SKM-1 (cell line): ENCODE results near the gene MID1.

Experiments used
- DNase-seq: peaks from one replicate; lab custom pipeline; 2025; ENCODE audit not compliant: unreplicated experiment; lab: John Stamatoyannopoulos, UW

MID1 gene

DNA sequence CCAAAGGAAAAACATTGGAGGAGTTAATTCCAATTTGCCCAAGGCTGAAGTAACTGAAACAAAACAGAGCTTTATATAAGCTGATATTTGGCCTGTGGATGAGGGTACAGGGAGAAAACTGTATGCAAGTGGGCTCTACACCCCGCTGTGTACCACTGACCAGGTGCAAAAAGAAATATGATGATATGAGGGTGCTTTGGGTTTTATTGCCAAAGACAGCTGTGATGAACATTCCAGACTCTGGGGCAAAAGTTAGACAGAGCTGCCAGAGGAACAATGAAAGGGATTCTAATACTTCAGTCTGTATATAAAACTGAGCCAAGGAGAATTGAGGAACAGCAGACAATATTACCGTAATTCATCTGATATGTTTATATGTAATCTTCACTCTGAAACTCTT is 117.4 kb downstream of the MID1 start:
- DNase-seq = no peak

DNA sequence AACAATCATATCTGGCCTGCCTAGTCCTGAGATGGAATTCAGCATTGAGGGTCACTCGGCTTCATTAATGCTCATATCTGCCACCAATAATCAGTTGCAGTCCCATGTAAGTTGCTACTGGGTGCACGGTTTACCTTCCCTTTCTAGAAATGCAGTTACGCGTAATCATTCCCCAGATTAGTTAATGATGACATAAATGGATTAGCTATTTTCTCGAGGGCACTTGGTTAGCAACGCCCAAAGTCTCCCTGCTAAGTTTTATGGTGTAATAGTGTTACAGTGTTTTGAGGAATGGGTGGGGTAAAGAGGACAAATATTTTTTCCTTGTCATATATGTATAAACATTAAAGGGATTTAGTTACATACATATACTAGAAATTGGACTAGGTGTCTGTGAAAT is 118.8 kb downstream of the MID1 start:
- no peak for DNase-seq

DNA sequence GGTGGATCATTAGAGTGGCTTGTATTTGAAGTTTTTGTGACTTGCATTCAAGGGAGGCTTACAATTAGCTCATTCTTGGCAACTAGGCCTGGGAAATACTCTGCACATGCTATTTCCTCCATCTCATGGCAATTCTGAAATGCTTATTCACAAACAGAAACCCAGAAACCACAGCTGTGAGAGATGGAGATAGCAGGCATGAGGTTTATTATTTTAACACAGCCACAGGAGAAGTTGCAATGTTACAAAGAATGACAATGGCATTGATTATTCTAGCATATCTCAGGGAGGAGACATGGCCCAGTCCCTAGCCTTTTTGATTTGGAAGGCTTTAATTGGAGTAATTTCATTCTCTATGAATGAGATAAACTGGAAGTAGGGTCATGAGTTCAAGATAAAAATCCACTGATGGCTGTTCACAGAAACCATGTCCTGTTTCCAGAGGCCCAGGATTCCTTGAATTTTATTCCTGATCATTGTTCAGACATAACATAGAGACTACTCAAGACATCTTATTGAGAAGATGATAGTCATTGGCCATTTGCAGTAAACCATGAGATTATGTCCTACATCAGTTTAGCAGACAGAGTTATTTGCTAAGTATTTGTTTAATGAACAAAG is 123.9 kb downstream of the MID1 start:
- DNase-seq = no peak

DNA sequence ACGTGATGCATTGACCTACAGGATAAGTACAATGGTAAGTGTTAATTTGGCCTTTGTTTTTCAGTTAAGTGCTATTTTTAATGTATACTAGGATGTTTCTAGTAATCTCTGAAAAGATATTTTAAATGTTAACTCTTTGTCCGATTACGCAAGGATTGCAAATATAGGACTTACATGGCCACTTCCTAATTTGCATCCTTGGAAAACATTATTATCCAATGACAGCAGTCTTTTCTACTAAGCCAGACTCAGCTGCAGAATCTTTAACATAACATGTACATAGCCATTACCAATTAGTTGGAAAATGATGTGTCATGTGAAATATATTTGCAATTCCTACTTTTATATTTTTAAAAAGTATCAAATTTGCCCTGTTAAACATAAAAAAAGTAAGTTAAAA is 124.7 kb downstream of the MID1 start:
- no peak for DNase-seq

DNA sequence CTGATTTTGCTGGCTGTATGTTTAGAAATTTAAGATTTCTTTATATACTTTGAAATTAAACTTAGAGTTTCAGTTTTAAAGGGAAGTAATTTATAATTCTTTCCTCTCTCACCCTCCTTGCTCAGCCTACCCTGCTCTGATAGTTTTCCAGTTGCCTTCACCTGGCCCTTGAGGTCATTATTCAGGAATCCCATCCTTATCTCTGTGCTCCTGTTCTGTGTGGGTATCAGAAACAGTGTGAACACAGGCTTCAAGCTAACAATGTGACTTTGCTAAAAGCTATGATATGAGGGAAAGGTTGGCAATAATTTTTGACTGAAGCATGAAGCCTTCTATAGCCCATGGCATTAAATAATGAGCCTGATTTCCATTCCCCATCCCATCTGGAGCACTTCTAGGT is 128.1 kb downstream of the MID1 start:
- no peak for DNase-seq

DNA sequence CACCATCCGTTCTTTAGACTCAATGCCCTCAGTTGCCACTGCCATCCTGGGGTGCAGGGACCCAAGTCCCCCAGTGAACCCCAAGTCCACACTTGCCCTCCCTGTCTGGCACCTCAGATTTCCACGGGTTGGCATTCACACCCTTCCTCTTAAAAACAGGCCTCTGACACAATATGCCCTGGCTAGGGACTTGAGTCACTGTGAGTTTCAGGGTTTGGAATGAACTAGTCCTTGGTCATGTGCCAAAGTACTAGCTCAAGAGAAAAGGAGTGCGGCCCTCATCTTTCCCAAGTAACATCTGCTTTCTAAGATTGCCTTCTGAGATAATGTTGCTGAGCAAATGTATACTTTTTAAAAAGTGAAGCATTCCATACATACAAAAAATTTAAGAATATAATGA is 134.0 kb downstream of the MID1 start:
- DNase-seq = no peak

DNA sequence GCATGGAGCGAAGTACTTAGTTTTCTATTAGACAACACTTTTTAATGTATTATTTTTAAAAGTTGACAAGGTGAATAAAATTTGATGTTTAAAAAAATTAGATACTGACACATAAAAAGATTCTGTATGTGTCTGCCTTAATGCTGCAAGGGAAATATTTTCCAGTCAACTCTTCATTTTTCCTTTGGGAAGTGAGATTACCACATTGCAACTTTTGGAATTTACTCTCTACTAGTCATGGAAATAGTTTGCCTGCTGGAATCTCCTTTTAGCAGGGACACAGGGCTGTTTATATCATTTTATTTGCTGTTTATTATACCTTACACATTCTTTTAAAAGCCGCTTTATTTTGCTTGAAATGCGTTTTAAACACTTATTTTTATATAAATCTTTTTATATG is 135.1 kb downstream of the MID1 start:
- no peak for DNase-seq

DNA sequence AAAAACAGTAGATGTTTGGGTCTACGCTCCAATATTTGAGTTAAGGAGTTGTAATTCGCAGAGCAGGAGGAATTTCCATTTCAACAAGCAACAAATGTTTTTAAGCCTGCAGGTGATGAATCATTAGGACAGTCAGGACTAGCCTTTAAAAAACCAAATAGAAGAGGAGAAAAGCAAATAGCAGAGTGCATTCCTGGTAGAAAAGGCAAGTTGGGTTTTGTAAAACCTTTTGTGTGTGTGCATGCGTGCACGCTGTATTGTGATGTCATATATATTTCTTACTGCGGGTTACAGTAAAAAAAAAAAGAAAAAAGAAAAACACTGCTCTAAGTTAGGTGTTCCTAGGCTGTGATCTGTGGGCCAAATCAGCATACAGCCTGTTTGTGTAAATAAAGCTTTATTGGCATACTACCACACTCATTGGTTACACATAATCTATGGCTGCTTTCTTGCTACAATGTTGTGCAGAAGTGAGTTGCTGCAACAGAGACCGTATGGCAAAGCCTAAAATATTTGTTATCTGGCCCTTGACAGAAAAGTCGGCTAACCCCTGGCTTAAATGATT is 135.6 kb downstream of the MID1 start:
- no peak for DNase-seq

DNA sequence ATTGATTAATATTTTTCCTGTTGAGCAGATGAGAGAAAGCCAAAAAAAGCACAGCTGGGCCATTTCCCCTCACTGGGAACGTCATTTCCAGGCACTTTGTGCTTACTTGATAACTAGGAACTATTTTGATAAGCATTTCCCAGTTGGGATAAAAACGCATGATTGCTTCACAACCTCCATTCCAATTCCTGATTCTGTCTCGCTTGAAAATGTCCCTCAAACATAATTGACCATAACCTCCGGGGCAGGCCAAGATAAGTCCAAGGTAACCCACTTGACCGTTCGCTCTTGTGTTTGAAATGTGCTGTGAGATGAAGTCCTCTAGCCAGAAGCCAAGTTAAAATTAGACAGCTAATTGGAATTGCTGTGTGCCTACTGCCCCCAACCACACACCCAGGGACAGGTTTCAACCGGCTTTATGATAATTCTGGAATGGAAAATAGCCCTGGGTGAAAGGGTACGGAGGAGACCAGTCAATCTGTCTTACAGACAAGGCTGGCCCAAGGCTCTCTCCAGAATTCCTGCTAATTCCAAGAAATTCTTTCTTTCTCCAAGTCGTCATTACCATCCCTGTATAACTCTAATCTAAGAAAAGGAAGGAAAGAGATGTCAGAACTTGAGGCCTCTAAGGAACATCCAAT is 137.1 kb downstream of the MID1 start:
- DNase-seq = no peak

DNA sequence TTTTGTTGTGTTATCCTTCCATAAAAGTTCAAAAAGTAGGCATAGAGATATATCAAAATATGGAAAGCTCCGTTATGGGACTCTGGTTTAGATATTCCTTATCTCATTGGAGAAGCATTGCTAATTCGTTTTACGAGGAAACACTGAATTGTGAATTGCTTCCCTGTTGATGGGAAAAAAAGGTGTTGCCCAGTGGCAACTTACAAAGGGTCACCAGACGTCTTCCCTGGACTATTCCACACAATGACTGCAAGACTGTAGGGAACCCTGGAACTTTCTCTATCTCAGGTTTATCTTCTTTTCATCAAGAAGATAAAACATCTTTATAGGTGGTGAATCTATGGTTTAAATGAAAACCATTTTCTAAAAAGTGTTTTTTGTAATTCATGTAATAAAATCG is 137.7 kb downstream of the MID1 start:
- no peak for DNase-seq

DNA sequence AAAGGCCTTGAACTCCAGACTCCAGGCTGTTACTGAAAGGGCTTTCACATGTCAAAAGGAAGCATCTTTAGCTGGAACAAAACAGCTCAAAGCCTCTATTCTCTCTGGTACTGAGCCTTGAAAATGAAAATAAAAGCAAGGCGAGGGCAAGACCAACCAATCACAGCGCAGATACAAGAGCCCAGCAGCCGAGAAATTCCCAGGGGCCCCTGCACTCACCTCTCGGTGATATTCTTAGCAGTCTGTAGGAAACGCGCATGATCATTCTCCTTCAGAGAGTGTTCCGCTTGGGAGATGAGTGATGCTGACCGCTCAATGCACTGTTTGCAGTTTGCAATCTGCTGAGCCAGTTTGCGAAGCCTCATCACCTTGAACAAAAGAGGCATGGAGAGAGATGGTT is 138.1 kb downstream of the MID1 start:
- DNase-seq = no peak

DNA sequence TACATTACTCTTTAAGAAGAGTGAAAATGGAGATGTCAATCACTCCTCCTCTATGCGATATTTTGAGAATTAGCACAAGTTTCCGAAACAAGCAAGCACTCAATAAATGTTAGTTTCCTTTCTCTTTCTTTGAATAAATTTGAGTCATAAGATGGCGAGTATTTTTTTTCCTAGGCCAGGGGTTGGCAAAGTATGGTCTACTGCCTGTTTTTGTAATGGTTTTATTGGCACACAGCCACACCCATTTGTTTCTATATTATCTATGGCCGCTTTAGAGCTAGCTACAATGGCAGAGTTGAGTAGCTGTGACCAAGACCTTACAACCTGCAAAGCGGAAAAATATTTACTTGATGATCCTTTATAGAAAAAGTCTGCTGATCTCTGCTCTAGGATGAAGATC is 139.5 kb downstream of the MID1 start:
- DNase-seq = no peak

DNA sequence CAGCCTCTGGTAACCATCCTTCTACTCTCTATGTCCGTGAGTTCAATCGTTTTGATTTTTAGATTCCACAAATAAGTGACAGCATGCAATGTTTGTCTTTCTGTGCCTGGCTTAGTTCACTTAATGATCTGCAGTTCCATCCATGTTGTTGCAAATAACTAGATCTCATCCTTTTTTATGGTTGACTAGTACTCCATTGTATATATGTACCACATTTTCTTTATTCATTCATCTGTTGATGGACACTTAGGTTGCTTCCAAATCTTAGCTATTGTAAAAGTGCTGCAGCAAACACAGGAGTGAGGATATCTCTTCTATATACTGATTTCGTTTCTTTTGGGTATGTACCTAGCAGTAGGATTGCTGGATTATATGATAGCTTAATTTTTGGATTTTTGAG is 140.9 kb downstream of the MID1 start:
- no peak for DNase-seq

DNA sequence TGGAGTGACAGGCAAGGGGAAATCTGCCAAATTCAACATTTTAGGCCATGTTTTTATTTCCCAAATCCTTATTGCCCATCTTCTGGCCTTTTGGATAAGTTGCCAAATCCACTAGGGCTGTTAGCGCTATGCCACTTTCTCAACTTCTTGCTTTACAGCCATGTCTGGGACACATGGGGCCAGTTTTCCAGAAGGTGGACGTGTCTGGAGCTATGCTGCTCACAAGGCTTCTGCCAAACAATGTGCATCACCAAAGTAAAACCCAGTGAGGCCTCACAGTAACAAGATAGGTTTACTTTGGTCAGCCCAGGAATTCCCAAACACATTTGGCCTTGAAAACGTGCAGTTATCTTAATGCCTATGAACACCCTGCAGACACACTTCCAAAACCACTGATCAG is 142.9 kb downstream of the MID1 start:
- no peak for DNase-seq

DNA sequence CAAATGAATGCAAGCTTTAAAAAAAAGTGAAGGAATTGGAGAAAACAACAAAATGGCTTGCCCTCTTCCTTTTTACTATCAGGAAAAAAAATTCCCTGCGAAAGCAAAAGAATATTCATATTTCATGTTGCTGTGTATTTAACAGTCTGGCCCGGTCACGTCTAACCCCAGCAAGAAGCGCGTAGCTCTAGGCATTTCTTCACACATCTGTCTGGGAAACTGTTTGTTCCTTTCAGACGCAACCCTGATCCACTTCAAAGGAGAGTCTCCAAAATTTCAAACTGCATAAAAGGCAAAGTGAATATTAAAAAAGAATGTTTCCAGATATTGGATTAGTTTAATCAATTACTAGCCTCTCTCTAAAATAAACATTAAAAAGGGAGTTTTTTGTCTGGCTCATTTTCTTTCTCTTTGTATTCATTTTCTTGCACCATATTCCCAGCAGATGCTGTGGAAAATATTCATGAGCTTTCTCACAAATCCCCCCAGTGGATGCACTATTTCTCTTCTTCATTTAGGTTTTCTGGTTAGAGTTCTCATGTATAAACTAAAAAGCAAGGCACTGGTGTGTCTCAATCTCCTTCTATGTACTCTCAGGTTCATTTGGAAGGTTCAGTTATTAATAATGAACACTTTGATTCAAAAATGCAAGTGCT is 145.3 kb downstream of the MID1 start:
- DNase-seq = no peak

DNA sequence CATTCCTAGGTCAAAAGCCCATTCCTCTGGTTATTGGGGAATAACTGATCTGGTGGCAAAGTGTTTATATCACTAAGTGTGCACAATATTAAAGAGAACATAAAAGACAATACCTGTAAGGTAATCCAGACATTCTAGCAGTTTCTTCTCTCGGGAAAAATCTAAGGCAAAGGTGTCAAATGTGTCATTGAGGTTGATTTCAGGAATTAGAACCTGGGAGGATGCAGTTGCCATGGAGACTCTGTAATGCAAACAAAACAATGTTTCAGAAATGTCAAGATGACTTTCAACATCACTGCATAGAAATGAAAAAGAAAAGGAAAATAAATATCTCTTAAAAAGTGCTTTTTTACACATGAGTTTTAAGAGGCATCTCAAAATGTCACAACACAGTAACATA is 145.9 kb downstream of the MID1 start:
- DNase-seq = no peak

DNA sequence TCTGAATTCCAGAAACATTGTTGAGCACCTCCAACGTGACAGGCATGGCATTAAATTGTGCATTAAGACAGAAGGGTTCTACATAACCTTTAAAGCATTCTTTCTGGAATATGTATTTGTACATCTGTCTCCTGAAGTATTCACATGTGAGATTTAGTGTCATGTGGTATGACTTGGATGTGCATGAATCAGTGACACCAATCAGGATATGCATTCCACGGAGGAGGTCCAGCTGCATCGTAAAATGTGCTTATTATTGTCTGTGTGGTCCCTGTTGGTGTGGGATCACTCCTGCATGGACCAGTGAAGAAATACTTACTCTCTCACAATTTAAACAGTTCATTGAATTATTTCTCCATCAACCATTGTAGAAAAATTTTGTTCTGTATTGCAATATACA is 149.0 kb downstream of the MID1 start:
- DNase-seq = no peak

DNA sequence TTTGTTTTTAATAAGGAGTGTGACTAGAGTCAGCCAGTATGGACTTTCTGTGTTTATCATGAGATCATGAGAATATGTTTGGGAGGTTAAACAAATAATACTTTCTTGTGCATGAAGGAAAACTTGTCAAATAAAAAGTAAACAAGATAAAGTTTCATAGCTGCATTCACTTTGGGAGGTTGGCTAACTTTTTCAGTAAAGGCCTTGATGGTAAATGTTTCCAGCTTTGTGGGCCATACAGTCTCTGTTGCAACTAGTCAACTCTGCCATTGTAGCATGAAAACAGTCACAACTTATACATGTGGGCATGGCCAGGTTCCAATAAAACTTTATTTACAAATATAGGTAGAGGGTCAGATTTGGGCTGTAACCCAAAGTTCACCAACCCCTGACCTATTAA is 150.4 kb downstream of the MID1 start:
- no peak for DNase-seq

DNA sequence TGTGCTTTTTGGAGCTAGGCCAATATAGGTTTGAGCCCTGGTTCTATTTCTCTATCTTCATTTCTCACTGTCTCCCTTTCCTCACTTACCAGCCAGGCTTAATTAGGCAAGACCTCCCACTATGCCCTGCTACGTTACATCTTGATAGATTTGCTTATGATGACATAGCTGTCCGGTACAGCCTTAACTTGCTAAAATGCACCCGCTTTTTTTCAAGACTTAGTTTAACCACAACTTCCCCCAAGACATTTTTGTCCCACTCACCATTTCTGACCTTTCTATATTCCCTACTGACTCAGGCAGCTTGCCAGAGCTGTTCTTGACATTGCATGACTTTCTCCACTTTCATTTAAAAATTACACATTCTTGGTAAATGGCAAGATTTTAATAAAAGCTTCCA is 152.6 kb downstream of the MID1 start:
- DNase-seq = peak; percentile 16

DNA sequence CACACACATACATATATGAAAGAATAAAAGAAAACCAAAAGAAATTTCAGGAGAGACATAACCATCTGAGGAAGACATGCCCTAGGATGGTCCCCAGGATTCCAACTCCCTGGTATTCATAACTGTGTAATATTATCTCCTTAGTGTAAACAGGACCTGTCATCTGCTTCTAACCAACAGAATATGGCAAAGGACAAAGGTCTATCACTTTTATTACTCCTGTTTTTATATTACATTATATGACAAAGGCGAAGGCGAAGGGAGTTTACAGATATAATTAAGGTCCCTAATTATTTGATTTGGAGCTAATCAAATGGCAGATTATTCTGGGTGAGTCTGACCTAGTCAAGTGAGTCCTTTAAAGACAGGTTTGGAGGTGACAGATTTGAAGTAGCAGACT is 155.1 kb downstream of the MID1 start:
- no peak for DNase-seq

DNA sequence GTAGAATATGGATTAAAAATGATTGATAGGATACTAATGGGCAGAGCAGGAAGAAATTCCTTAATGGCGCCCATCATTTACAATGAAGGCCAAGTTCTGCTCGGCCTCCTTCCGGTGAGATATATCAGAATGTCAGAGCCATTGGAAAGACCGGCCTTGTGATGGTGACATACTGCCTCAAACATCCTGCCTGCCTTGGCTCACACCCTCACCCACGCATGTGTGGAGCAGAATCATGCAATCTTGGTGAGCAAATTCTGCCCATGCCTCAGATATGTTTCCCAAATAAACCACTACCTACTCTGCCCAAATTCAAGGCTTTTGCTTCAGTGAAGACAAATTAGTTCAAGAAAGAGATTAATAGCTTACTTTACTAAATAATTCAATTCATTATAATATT is 163.3 kb downstream of the MID1 start:
- DNase-seq = no peak

DNA sequence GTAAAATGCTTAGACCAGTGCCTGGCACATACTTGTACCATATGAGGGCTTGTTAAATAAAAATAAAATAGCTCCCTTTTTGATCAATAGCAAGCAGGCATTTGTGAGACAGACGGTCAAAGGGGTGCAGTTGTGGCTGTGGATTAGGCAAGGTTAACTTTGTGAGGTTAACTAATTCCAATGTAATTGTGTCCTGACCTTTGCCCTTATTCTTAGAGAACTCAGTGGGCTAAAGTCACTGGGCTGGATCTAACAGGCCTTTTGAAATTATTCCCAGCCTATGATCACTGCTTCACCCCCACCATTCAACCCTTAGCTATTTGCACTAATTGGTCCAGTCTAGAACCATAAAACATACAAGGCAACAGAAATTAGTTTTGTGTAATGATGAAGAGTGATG is 166.4 kb downstream of the MID1 start:
- DNase-seq = no peak

DNA sequence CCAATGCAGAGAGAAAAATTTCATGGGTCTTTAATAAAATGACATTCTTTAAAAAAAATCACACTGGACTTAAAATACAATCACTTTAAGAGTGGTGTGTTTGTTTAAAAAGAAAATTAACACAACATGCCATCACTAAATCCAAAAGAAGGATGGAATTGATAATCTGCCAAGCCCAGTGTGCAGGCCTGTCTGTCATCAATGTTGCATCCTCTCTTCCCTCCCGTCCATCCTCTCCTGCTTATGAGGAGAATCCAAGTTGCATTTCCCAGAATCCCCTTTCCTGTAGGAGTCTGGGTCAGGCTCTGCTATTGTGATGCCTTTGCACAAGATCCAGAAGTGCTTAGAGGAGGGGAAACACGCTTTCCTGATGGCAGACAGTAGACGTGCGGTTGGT is 169.4 kb downstream of the MID1 start:
- no peak for DNase-seq
